ENCODE results near the gene CD82. TPM values are rescaled to one million over a fixed set of nuclear protein-coding genes. Genes with fewer than 3 reads are reported as not detected.

CD82 gene
- total RNA-seq, 1 experiment from 2014 or later, result 4.5 TPM

- Histone ChIP-seq H3T11ph (ENCODE audit: low read length) (no peak overlapping the region), H3K18ac (ENCODE audit: insufficient read length, low read depth, low read length) (no peak overlapping the region), H3K23ac (ENCODE audit: insufficient read length, low read depth, low read length) (no peak overlapping the region), H4K20me1 (ENCODE audit: control insufficient read depth, insufficient read depth, insufficient read length) (no peaks in the 10 kb centered on the region), H2AFZ (ENCODE audit: low read length) (no peak overlapping the region), H2BK15ac (ENCODE audit: low read depth, low read length) (no peak overlapping the region), H3K27me3 (ENCODE audit: insufficient read depth, low read length) (no peaks in the 10 kb centered on the region), H3K4me1 (ENCODE audit: insufficient read depth, low read length) (no peaks in the 10 kb centered on the region), H2AK5ac (ENCODE audit: insufficient read length, low read length) (no peak overlapping the region), H4K8ac (replicated peaks; ENCODE audit: insufficient read length, low read depth, low read length) (no peak overlapping the region), H3K56ac (ENCODE audit: insufficient read length, low read depth, low read length) (no peak overlapping the region), H4K91ac (ENCODE audit: insufficient read length, low read depth, low read length) (no peak overlapping the region), H2BK5ac (ENCODE audit: insufficient read length, low read length) (no peak overlapping the region), H3K9me3 (ENCODE audit: control insufficient read depth, low read depth, low read length) (no peaks in the 10 kb centered on the region), H3K4me2 (ENCODE audit: insufficient read depth, insufficient read length, low read length) (no peak overlapping the region), H3K23me2 (ENCODE audit: insufficient read length, low read depth, low read length, poor library complexity, severe bottlenecking) (no peaks in the 10 kb centered on the region), H2BK120ac (ENCODE audit: low read depth, low read length, poor library complexity, severe bottlenecking) (no peak overlapping the region), H3K14ac (ENCODE audit: insufficient read depth, low read length) (no peak overlapping the region), H2BK20ac (ENCODE audit: low read depth, low read length, poor library complexity, severe bottlenecking) (no peak overlapping the region), H3K79me1 (ENCODE audit: insufficient read depth, low read depth, low read length, poor library complexity, severe bottlenecking) (no peaks in the 10 kb centered on the region), H4K5ac (ENCODE audit: insufficient read length, low read depth, low read length) (no peak overlapping the region), H3K9ac (ENCODE audit: extremely low read depth, insufficient read length, low read length) (no peak overlapping the region), H3K4ac (ENCODE audit: low read depth, low read length) (no peak overlapping the region), H3K79me2 (ENCODE audit: insufficient read depth, low read length) (no peaks in the 10 kb centered on the region), H3K27ac (ENCODE audit: insufficient read length, low read depth, low read length) (no peak overlapping the region), H2BK12ac (ENCODE audit: insufficient read length, low read depth, low read length) (no peak overlapping the region)
- no peak overlapping the region for H3K27ac Mint-ChIP-seq
- WGBS (ENCODE audit: extremely low coverage, insufficient read length, low lambda C conversion rate), result no CpG with 5 or more reads among the region's 4 CpGs
- H3K4me1 Mint-ChIP-seq, result peaks cover 3 to 9% of the 10 kb centered on the region in 2 experiments; a peak in 3 of 4 replicates
- H3K4me3 Mint-ChIP-seq, result no peak overlapping the region
- TF ChIP-seq, protein P1, sequence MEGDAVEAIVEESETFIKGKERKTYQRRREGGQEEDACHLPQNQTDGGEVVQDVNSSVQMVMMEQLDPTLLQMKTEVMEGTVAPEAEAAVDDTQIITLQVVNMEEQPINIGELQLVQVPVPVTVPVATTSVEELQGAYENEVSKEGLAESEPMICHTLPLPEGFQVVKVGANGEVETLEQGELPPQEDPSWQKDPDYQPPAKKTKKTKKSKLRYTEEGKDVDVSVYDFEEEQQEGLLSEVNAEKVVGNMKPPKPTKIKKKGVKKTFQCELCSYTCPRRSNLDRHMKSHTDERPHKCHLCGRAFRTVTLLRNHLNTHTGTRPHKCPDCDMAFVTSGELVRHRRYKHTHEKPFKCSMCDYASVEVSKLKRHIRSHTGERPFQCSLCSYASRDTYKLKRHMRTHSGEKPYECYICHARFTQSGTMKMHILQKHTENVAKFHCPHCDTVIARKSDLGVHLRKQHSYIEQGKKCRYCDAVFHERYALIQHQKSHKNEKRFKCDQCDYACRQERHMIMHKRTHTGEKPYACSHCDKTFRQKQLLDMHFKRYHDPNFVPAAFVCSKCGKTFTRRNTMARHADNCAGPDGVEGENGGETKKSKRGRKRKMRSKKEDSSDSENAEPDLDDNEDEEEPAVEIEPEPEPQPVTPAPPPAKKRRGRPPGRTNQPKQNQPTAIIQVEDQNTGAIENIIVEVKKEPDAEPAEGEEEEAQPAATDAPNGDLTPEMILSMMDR (conservative IDR thresholded peaks at IDR 0.05), result no peak
- DNase-seq, result no peak
- H3K9me3 Mint-ChIP-seq, result no peaks in the 10 kb centered on the region
- peaks cover 4% of the 10 kb centered on the region for H3K27me3 Mint-ChIP-seq (ENCODE audit: low read depth)
- no peaks in the 10 kb centered on the region for H3K36me3 Mint-ChIP-seq (ENCODE audit: insufficient read depth in 1 of 3, low read depth in 3 of 3)
These were observed 46.4 kb upstream of the CD82 start for GRCh38 chr11:44518968-44519550.
